ENCODE results near the gene SEPTIN8.

The SEPTIN8 gene

DNA sequence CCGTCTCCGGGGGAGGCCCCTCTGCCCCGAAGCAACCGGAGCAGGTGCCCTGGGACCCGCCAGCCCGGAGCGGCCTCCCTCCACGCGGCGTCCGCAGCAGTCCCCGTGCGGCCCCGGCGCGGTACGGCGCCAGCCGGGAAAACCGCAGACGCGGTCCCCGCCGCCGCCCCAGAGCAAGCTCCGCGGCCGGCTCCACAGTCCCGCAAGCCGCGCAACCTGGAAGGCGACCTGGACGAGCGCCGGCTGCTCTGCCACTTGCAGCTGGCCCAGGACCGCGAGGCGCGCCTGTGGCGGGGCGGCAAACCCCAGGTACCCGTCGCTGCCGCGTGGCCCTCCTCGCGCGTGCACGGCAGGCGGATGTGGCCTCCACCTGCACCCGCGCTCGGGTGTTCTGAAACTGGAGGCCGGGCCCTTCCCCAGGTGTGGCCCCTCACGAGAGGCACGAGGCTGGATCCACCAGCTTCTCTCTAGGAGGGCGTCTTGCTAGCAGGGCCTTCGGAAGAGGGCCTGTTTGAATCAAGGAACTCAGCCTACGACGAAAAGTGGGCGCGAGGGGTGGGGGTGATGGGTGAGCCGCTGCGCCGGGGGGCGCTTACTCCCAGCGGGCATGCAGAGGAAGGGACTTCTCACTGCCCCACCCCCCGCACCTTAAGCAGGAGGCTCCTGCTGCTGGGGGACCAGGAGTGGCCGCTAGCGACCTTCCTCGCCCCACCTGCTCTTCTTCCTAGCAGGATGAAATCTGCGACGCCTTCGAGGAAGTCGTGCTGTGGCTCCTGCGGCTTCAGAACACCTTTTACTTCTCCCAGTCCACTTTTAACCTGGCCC is 29.2 kb downstream of the SEPTIN8 start:
- peak; percentile 34 to 58 for DNase-seq

DNA sequence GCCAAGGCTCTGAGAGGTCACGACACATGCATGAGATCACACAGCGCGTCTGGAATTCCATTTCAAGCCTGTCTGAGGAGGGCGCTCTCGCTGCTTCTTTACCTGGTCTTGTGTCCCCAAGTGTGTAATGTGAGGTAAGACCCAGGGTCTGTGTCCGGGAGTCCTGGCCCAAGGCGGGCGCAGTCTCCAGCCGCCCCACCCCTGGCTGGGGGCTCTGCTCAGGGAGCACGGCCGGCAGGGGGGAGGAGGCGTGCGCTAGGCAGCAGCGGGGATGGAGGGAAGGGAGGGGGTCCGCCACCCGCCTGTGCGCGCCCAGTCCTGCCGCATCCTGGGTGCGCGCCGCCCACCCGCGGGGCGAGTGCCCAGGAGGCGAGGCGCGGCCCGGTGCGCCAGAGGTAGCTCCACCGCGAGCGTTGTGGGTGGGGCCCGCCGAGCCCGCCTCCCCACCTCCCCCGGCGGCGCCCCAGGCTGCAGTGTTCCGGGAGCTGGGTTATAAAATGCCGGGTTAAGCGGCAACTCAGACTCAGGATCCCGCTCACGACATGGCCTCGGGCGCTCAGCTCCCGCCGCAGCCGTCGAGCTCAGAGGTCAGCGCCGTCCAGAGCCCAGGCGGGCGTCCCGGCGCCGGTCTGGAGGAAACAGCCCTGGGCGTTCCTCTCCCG is 30.0 kb downstream of the SEPTIN8 start, which contains the start of gene CCNI2:
Gene CCNI2 (plus strand): TSS at position 473 of the 662 bp plus-strand sequence. CDS start 70 bp downstream, at position 543.
- peak; percentile 53 to 72 for DNase-seq

DNA sequence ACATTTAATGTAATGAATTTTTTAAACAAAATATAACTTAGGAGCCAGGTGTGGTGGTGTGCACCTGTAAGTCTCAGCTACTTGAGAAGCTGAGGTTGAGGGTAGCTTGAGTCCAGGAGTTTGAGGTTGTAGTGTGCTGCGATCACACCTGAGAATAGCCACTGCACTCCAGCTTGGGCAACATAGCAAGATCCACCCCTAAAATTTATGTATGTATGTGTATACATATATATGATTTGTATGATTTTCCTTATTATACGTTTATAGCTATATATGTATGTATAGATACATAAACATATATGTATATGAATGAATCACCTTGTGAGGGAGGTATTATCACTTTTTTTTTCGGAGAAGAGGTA is 30.5 kb downstream of the SEPTIN8 start:
- no peak for DNase-seq

DNA sequence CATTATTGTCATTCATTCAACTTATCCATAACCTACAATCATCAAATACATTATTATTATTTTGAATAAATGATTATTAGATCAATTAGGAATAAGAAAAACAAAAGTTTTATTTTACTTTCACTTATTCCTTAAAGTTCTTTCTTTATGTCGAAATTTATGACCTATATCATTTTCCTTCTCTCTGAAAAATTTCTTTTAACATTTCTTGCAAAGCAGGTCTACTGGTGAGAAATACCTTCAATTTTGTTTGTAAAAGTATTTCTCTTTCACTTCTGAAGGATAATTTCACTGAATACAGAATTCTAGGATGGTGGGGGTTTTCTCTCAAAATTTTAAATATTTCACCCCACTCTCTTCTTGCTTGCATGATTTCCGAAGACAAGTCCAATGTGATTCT is 32.4 kb downstream of the SEPTIN8 start:
- DNase-seq, result no peak

DNA sequence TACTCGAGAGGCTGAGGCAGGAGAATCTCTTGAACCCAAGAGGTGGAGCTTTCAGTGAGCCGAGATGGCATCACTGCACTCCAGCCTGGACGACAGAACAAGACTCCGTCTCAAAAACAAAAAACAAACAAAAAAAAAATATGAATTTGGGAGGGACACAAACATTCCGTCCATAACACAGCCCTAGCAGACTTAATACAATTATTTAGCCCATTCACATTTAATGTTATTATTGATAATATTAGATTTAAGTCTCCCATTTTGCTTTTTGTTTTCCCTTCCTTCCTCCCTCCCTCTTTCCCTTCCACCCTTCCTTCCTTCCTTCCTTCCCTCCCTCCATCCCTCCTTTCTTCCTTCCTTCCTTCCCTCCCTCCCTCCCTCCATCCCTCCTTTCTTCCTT is 34.4 kb downstream of the SEPTIN8 start:
- DNase-seq, result no peak

DNA sequence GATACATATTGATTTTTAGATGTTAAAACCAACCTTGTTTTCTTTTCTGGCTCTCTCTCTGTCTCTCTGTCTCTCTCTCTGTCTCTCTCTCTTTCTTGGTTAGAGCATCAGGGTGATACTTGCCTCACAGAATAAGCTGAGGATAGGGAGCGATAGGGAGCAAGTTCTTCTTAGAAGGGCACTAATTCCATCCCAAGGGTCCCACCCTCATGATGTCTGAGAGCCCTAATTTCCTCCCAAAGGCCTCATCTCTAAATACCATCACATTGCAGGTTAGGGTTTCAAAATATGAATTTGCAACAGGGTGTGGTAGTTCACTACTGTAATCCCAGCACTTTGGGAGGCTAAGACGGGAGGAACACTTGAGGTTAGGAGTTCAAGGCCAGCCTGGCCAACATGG is 34.9 kb downstream of the SEPTIN8 start:
- no peak for DNase-seq

DNA sequence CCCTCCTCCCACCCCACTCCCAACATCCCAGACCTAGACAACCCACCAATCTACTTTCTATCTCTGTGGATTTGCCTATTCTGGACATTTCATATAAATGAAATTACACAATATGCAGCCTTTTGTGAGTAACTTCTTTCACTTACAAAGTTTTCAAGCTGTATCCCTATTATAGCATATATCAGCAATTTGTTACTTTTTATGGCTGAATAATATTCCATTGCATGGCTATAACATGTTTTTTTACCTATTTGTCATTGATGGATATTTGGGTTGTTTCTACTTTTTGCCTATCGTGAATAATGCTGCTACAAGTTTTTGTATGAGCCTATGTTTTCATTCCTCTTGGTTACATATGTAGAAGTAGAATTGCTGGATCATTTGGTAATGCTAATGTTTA is 37.8 kb downstream of the SEPTIN8 start:
- no peak for DNase-seq

DNA sequence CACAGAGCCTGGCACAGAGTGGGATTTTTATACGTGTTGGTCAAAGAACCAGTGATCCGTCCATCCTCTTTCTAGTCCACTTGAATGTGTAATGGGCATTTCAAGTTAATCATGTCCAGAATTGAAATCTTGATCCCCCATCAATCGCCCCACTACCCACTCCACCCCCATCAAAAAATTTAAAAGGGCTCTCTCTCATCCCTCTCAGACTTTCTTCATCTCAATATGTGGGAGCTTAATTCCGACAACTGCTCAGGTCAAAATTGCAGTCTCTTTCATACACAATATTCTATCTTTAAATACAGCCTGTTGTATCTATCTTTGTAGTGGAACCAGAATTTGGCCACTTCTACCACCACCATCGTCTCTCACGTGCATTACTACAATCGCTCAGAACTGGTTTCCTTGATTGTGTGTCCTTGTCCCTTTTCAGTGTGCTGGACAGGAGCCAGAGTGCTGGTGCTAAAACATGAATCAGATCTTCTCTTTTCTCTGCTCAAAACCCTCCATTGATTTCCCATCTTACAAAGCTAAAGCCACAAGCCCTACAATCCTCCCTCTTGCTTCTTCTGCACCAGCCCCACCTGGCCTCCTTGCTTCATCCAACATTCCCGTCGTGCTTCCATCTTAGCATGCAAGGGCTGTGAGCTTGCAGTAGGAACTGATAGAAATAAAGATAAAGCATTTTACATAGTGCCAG is 38.9 kb downstream of the SEPTIN8 start:
- DNase-seq, result no peak

DNA sequence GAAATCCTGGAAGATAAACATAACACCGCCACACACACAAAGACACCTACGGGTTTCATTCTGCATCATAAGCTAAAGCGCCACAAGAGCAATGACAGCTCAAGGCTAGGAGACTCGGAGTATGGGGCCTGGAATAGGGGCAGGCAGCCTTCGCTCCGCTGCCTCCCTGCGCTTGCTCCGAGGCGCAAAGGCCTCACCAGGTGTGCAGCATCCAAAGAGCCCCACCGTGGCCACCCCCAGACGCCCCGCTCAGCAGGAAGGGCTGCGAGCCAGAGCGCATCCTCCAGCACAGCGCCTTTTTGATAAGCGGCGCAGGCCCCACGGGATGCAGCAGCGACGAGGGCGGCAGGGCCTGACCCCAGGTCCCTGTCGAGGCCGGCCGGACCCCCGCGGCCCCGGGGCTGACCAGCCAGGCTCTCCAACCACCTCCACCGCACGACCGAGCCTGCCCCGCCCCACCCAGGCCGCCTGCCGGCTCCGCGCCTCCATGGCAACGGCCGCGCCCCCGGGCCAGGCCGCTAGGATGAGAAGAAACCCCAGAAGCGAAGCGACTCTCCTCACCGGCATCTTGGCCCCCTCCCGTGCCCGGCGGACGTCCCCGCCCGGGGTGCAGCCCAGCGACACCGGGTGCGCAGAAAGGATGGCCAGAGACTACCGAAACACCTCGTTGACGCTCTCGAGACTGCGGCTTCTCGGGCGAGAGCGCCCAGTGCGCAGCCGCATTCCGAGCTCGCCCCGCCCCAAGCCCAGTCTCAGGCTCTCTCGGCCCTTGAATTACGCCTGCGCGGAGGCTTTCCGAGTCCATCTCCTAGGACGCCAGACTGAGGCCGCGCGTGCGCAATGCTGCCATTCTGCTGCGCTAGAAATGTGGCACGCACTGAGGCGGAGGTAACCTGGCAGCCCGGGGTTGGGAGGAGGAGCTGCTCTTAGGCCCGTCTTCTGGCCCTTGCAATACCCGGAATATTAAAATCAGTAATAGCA is 39.9 kb downstream of the SEPTIN8 start, which contains the start of gene KIF3A:
Gene KIF3A (minus strand): TSS at position 694 of the 981 bp plus-strand sequence. CDS start 127 bp downstream, at position 567.
- DNase-seq, result peak; percentile 98 to 99

DNA sequence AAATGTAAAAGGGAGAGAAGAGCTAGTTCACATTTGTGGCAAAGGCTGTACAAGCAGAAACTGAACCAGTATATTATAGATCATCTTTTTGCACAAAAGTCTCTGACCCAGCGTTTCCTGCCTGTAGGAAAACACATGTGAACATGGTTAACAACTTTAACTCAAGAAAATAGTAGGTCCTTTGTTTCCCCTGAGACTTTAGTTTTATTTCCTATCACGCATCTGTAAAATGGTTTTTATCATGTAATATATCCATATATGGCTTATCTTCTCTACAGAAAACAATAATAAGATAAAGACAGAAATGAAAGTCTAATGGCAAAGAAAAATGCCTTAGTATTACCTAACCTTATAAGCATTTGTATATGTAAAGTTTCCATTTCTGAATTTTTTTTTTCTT is 42.4 kb downstream of the SEPTIN8 start:
- no peak for DNase-seq

DNA sequence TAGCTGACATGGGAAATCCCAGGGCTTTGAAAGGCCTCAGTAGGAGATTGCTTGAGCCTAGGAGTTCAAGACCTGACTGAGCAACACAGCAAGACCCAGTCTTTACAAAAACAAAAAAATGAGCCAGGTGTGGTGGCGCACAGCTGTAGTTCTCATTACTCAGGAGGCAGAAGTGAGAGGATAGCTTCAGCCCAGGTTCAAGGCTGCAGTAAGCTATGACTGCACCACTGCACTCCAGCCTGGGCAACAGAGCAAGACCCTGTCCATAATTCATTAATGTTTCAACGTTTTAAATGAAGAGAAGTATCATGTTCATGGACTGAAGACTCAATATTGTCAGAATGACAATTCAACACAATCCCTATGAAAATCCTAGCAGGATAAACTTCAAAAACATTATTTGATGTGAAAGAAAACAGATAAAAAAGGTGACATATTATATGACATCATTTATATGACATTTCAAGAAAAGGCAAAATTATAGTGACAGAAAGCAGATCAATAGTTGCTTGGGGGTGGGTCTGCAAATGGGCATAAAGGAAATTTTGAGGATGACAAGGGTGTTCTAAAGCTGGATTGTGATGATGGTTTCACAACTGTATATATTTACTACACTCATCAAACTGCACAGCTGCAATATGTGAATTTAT is 43.4 kb downstream of the SEPTIN8 start:
- no peak for DNase-seq

DNA sequence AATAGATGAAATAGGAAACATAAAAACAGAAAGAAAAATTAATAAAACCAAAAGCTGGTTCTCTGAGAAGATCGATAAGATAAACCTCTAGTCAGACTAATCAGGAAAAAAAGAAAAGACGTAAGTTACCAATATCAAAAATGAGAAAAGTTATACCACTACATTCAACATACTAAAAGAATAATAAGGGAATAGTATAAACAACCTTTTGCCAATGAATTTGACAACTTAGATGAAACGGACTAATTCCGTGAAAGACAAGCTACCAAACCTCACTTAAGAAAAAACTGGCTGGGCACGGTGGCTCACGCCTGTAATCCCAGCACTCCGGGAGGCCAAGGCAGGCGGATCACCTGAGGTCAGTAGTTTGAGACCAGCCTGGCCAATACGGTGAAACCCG is 47.1 kb downstream of the SEPTIN8 start:
- DNase-seq, result no peak

DNA sequence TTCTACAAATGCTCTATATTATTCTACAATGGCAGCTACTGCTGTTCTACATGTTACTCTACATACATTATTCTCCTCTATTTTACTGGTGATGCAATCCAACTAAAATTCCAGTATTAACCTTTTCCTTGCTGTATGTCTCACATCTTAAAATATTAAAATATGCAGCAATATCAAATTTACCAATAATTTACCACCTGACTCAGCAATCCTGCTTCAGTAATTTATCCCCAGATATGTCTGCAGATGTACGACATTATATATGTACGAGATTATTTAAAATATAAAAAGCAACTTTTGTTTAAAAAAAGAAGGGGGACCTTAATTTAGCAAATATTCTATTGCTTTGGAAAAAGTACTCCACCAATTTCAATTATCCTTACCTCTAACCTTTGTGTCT is 51.3 kb downstream of the SEPTIN8 start:
- DNase-seq, result no peak

DNA sequence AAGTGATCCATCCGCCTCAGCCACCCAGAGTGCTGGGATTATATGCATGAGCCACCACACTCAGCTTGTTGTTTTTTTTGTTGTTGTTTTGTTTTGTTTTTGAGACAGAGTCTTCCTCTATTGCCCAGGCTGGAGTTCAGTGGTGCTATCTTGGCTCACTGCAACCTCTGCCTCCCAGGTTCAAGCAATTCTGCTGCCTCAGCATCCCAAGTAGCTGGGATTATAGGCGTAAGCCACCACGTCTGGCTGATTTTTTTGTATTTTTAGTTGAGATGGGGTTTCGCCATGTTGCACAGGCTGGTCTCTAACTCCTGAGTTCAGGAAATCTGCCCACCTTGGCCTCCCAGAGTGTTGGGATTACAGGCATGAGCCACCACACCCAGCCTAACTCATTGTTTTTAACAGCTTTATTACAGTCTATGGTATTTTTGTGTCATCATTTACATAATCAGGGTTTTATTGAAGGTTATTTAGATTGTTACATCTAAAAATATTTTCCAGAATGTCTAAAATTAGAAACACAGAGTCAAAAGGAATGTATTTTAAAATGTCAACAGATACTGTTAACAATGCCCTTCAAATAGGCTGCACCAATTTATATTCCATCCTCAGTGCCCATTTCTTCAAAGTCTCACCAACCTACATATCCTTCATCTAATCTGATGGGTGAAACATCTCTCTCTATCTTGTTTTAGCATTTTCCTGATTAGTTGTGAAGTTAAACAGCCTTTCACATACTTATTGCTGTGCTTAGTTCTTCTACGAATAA is 58.3 kb downstream of the SEPTIN8 start:
- no peak for DNase-seq

DNA sequence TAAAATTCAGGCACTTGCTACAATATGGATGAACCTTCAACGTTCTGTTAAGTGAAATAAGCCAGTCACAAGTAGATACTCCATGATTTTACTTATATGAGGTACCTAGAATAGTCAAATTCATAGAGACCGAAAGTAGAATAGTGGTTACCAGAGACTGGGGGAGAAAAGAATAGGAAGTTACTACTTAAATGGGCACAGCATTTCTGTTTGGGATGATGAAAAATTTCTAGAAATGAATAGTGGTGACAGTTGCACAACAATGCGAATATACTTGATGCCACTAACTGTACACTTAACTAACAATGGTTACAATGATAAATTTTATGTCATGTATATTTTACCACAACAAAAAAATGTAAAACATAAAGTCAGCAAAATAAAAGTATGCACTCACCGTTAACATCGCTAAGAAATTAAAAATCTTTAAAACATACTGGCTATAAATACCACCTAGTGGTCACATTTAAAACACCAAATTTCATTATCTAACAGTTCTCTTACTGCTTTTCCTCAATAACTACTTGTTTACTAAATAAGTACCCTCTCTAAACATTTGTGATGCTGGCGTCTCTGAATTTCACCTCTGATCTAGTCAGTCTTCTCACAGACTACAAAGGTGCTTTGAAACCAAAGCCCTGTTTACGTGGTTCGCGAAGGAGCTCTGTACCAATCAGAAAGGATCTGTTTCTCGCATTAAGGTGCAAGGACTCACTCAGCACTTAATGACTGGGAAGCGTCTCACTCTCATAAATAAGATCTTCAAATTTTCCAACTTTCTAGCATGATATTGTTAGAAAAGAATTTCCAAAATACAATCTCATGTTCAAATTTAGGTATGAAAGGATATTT is 62.4 kb downstream of the SEPTIN8 start:
- peak in 1 of 2 donors; percentile 39 for DNase-seq

DNA sequence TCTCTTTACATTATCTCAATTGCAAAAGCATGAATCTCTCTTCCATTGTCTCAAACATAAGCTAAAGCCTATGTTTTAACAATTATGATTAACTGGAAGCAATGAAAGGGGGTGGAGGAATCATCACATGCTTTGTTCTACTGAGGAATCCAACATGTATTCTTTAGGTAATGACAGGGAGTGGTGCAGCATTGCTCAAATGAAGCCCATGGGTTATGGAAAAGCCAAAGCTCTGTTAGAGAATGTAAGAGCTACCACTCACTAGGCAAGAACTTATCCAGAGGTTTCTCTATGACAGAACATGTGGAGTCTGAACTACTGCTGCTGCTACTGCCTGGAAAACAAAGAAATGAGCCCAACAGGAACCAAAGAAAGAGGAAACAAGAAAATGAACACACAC is 68.4 kb downstream of the SEPTIN8 start:
- no peak for DNase-seq

DNA sequence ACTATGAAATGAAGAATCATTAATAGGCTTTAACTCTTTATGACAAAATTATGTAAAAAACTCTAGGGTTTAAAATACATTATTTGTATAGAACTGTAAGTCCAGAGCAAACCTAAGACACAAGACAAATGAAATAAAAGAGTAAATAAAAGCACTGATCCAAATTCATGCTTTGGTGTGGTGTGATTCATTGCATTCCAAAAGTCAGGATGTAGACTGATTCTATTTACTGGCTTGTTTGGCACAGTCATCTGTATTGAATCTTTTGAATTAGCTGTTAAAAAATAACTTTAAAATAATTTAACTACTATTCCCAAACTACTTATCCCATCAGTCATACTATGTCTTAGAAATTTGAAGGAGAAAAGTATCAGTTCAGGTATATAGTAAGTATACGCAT is 72.2 kb downstream of the SEPTIN8 start:
- no peak for DNase-seq
